K562 (cell line): ENCODE measurements around the gene NTM. TPM values are rescaled to one million over a fixed set of nuclear protein-coding genes. Genes with fewer than 3 reads are reported as not detected.

Experiments
- ATAC-seq: fragments of 200-7000 bp; cut with Tn5 transposase; 3 replicates; pipeline ENCODE4 v1.9.1; 2020; ENCODE audit warnings: moderate library complexity
- BruUV-seq: library from RNA; stranded (reverse); fragments of 400-500 nt; replicated peaks from 2 replicates; lab custom pipeline; 2021; lab: Mats Ljungman, UMichigan
- CTCF ChIA-PET: fragments of 300-600 bp; formaldehyde crosslinking; extraction: SDS; loops from one replicate; lab custom pipeline; 2021; ENCODE audit warnings: low intra/inter-chr PET ratio; lab: Yijun Ruan, JAX
- POLR2A ChIA-PET: fragments of 300-600, 350-650 bp; sonication (Branson Sonifier 250); formaldehyde crosslinking; extraction: SDS; loops from one replicate; lab custom pipeline; 2021; ENCODE audit warnings: antibody characterized with exemption, inconsistent platforms; lab: Yijun Ruan, JAX
- DNase-seq, 4 experiments: peaks; one replicate each; pipeline versions ENCODE4 v3.0.0 to v3.0.0-alpha.2; 2011 to 2018; ENCODE audit warnings: low spot score in 3 of 4, mixed read lengths in 3 of 4; ENCODE audit errors: extremely low read depth in 1 of 4
- FAIRE-seq: peaks from 2 replicates; lab custom pipeline; 2011; peaks lifted over from hg19 to GRCh38; lab: Jason Lieb, UNC
- H2AFZ ChIP-seq: 2 replicates; pipeline ENCODE4 v1.6.0; 2011; ENCODE audit warnings: low read depth, low read length, control low read depth, inconsistent platforms
- H3K27ac ChIP-seq: fragments of 200-600 bp; 3 replicates; pipeline ENCODE4 v1.8.0; 2011; ENCODE audit warnings: low read depth, mild to moderate bottlenecking, control low read depth, inconsistent platforms, low read length, moderate library complexity, mixed read lengths; ENCODE audit errors: extremely low read depth
- H3K27me3 ChIP-seq, 2 experiments: fragments of 300-600 bp in 1 of 2; 2 replicates in 1 of 2; 3 replicates in 1 of 2; pipeline versions ENCODE4 v1.6.0 to v1.8.0; 2011; ENCODE audit warnings: inconsistent platforms in 2 of 2, low read length in 2 of 2, mild to moderate bottlenecking in 1 of 2, mixed read lengths in 1 of 2, moderate library complexity in 1 of 2; ENCODE audit not compliant: control insufficient read depth in 2 of 2, insufficient read depth in 2 of 2
- H3K36me3 ChIP-seq: fragments of 300-600 bp; 3 replicates; pipeline ENCODE4 v1.8.0; 2011; ENCODE audit warnings: mild to moderate bottlenecking, low read length, inconsistent platforms; ENCODE audit not compliant: control insufficient read depth, insufficient read depth
- H3K4me1 ChIP-seq, 2 experiments: fragments of 200-600 bp in 1 of 2; replicated peaks in 1 of 2; 2 replicates in 1 of 2; 3 replicates in 1 of 2; pipeline versions ENCODE4 v1.5.1 to v1.8.0; 2011; ENCODE audit warnings: inconsistent platforms in 2 of 2, low read length in 2 of 2, mild to moderate bottlenecking in 1 of 2, mixed read lengths in 1 of 2, moderate library complexity in 1 of 2; ENCODE audit not compliant: control insufficient read depth in 2 of 2, insufficient read depth in 2 of 2
- H3K4me2 ChIP-seq: 2 replicates; pipeline ENCODE4 v1.6.1; 2011; ENCODE audit warnings: low read length, control low read depth, inconsistent platforms, mixed read lengths; ENCODE audit not compliant: insufficient read depth
- H3K4me3 ChIP-seq: fragments of 200-600 bp; sonication (generic), shearing (Covaris generic); 2 replicates; pipeline ENCODE4 v1.5.1; 2016; ENCODE audit warnings: control low read depth, inconsistent platforms
- H3K79me2 ChIP-seq: fragments of 200-600 bp; 3 replicates; pipeline ENCODE4 v1.8.0; 2011; ENCODE audit warnings: low read length, inconsistent platforms; ENCODE audit not compliant: control insufficient read depth, insufficient read depth
- H3K9ac ChIP-seq, 2 experiments: 2 replicates each; pipeline versions ENCODE4 v1.6.0 to v1.6.1; 2011; ENCODE audit warnings: low read depth in 2 of 2, low read length in 2 of 2, control low read depth in 1 of 2, inconsistent platforms in 1 of 2, mild to moderate bottlenecking in 1 of 2, mixed read lengths in 1 of 2; ENCODE audit not compliant: insufficient read depth in 1 of 2
- H3K9me1 ChIP-seq: one replicate; pipeline ENCODE4 v1.6.0; 2011; ENCODE audit warnings: inconsistent platforms, mild to moderate bottlenecking, low read length, moderate library complexity; ENCODE audit not compliant: control insufficient read depth, insufficient read depth
- H3K9me3 ChIP-seq: replicated peaks from 2 replicates; pipeline ENCODE4 v1.5.1; 2011; ENCODE audit warnings: low read depth, low read length, inconsistent platforms; ENCODE audit not compliant: control insufficient read depth, insufficient read depth
- H4K20me1 ChIP-seq: replicated peaks from 2 replicates; pipeline ENCODE4 v1.6.1; 2011; ENCODE audit warnings: low read length, inconsistent platforms, mixed read lengths; ENCODE audit not compliant: control insufficient read depth, insufficient read depth
- IRF1 ChIP-seq: sonication (generic); formaldehyde crosslinking; IDR thresholded peaks from 2 replicates; pipeline ENCODE4 v1.8.0; 2022; ENCODE audit warnings: missing genetic modification reagents, mild to moderate bottlenecking, borderline replicate concordance
- NFRKB ChIP-seq: fragments of 450-650 bp; IDR thresholded peaks from 2 replicates; pipeline ENCODE4 v1.6.1; 2016; ENCODE audit warnings: low read depth
- NFYB ChIP-seq: IDR thresholded peaks from 2 replicates; pipeline ENCODE4 v1.6.1; 2011; ENCODE audit warnings: mild to moderate bottlenecking, moderate library complexity; ENCODE audit not compliant: insufficient read length; ENCODE audit errors: extremely low read depth
- ZMIZ1 ChIP-seq, 2 experiments: fragments of 150-350 bp in 1 of 2; IDR thresholded peaks; 2 replicates each; pipeline ENCODE4 v1.6.1; 2012 to 2016; ENCODE audit warnings: low read depth in 2 of 2, low read length in 2 of 2, mild to moderate bottlenecking in 1 of 2, moderate library complexity in 1 of 2
- WGBS: fragments of 100-300 bp; shearing (Covaris generic); methylation state at CpG from one replicate; pipeline ENCODE4 v1.1.6; 2016; ENCODE audit warnings: low coverage, mixed read lengths; ENCODE audit not compliant: insufficient coverage; ENCODE audit errors: missing lambda C conversion rate; 5-methylcytosine and 5-hydroxymethylcytosine counted together
- in situ Hi-C: fragments of 300-500 bp; cut with MboI; formaldehyde crosslinking; loops from 4 replicates; pipeline ENCODE4 v1.15.0; 2018; ENCODE audit warnings: inconsistent platforms, mixed read lengths
- intact Hi-C: fragments of 100-400 bp; cut with micrococcal nuclease; formaldehyde crosslinking; loops from 2 replicates; pipeline ENCODE4 v1.14.2; 2022
- polyA plus RNA-seq, 8 experiments: library from polyadenylated mRNA; depleted of rRNA in 4 of 8; stranded (reverse) in 5 of 8; unstranded in 3 of 8; fragments of >200 nt; fragmentation: Nextera tagmentation in 2 of 8; fragmentation: Illumina TruSeq in 1 of 8; extraction: Ambion mirVana in 2 of 8; extraction: Trizol in 1 of 8; gene quantifications; 2 replicates each; pipeline versions ENCODE4 v1.2.1 to v1.2.3, GENCODE V29; 2011 to 2014; ENCODE audit warnings: inconsistent platforms in 1 of 8, missing spikeins in 1 of 8
- total RNA-seq, 7 experiments: library from RNA; depleted of rRNA in 6 of 7; stranded (reverse); fragments of >200 nt in 6 of 7; fragmentation: Illumina TruSeq in 2 of 7; extraction: Trizol in 2 of 7; gene quantifications; 2 replicates each; pipeline versions ENCODE4 v1.2.1 to v1.2.3, GENCODE V29; 2011 to 2021; ENCODE audit warnings: low replicate concordance in 1 of 7

The NTM gene
- total and polyA plus RNA-seq, 9 of the 15 experiments (the other 6 are each of a cell fraction or from before 2014, with no cell fraction given), result not detected

- ChIA-PET CTCF (no interaction called here), POLR2A (no interaction called here)
- Histone ChIP-seq H3K79me2 (no peaks in the 10 kb centered on the region), H2AFZ (no peak overlapping the region), H3K9ac (no peak overlapping the region), H3K9me3 (no peaks in the 10 kb centered on the region), H3K27ac (no peak overlapping the region), H4K20me1 (no peaks in the 10 kb centered on the region; the same call in 1 of the 2 replicates), H3K27me3 (no peaks in the 10 kb centered on the region; a peak in 1 of 5 replicates), H3K36me3 (no peaks in the 10 kb centered on the region), H3K9me1 (no peaks in the 10 kb centered on the region), H3K4me1 (no peaks in the 10 kb centered on the region), H3K4me3 (no peak overlapping the region), H3K4me2 (no peak overlapping the region)
- DNase-seq, result no peak
- intact Hi-C loops (no loop called here), in situ Hi-C loops (no loop called here)
- 0% methylated on average over 2 of the region's 2 CpGs for WGBS
- TF ChIP-seq NFRKB (no peak), NFYB (no peak), ZMIZ1 (IDR thresholded peaks at IDR 0.05; ENCODE audit: low read depth in 2 of 2, low read length in 2 of 2) (no peak), IRF1 (CRISPR knock-in tag) (no peak)
- no TSS peak for BruUV-seq
- FAIRE-seq, result no peak
- no peak for ATAC-seq
These were observed 116.7 kb downstream of the NTM start for GRCh38 chr11:131486937-131487635.
